ENCODE results near the gene EPHB1.

The EPHB1 gene

DNA sequence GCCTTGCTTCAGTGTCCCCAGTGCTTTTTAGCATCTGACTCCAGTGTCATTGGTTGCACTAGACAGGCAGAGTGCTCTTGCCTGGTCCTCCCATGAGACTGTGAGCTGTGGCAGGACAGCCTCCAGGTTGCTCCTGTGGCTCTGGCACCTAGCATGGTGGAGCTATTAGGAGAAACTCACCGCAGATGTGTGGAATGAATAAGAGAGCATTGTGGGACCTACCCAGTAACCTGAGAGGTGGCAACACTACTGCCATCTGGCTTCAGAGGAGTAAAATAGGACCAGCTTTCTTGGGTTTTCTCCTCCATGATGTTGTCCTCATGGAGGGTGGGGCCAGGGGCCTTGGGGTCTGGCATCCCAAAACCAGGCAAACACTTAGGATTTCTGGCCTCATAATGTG, 183.6 kb downstream of the EPHB1 start:
- TF ChIP-seq, protein P1, sequence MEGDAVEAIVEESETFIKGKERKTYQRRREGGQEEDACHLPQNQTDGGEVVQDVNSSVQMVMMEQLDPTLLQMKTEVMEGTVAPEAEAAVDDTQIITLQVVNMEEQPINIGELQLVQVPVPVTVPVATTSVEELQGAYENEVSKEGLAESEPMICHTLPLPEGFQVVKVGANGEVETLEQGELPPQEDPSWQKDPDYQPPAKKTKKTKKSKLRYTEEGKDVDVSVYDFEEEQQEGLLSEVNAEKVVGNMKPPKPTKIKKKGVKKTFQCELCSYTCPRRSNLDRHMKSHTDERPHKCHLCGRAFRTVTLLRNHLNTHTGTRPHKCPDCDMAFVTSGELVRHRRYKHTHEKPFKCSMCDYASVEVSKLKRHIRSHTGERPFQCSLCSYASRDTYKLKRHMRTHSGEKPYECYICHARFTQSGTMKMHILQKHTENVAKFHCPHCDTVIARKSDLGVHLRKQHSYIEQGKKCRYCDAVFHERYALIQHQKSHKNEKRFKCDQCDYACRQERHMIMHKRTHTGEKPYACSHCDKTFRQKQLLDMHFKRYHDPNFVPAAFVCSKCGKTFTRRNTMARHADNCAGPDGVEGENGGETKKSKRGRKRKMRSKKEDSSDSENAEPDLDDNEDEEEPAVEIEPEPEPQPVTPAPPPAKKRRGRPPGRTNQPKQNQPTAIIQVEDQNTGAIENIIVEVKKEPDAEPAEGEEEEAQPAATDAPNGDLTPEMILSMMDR (IDR thresholded peaks at IDR 0.05; ENCODE audit: borderline replicate concordance, insufficient read depth, low read depth, low read length): no peak
- no peak overlapping the region for H3K4me3 ChIP-seq (ENCODE audit: low read depth, low read length)

DNA sequence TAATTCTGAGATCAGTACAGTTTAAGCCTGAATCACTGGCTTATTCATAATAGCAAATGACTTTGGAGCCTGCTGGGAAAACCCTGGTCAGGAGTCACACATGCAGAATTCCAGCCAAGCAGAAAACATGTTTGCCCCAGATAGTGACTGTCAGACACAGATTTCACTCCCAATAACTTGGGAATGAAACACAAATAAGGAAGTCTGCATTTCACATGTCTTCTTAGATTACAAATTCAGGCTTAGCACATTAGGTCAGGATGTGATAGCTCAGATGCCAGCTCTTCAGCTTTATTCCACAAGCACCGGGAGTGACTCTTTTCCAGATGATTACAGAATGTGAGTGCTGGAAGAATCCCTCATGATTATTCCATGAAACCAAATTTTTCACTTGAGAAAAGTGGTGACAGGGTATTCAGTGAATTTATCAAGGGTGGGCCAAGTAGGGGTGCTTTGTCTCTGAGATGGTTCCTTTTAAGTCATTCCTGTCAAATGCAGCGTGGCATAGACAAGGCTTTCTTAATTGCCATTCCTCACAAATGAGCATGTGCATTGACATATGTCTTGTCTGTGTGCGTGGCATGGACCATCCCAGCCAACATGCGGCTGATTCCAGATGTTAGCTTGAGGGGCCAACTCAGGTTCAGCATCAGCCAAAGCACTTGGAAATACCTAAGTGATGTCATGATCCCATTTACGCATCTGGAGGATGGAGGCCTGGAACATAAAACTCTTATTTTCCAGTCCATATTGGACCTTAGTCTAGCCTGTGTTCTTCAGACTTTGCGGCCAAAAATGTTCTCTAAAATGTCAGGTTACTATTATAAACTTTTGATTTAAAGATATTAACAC, 191.0 kb downstream of the EPHB1 start:
- TF ChIP-seq, protein P1 (IDR thresholded peaks at IDR 0.05; ENCODE audit: borderline replicate concordance, insufficient read depth, low read depth, low read length): no peak
- H3K4me3 ChIP-seq (ENCODE audit: low read depth, low read length): no peak overlapping the region

DNA sequence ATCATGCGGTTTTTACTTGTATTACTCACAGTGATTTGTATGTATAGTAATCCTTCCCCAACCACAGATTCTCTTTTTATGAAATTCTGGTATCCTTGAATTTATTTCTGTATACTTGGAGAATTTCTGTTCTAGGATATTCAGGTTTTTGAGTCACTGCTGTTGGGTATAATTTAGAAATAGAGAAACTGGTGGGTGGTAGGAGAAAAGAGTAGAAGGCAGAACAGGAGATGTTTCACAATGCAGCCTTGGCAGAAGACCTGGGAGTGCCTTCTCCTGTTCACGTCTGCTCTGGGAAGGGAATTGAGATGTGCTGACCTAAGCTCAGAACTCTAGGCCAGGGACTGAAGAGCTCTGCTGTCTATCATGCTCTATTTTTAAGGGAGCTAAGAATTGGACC, 193.6 kb downstream of the EPHB1 start:
- no peak overlapping the region for H3K4me3 ChIP-seq (ENCODE audit: low read depth, low read length)
- TF ChIP-seq, protein P1 (IDR thresholded peaks at IDR 0.05; ENCODE audit: borderline replicate concordance, insufficient read depth, low read depth, low read length): no peak

DNA sequence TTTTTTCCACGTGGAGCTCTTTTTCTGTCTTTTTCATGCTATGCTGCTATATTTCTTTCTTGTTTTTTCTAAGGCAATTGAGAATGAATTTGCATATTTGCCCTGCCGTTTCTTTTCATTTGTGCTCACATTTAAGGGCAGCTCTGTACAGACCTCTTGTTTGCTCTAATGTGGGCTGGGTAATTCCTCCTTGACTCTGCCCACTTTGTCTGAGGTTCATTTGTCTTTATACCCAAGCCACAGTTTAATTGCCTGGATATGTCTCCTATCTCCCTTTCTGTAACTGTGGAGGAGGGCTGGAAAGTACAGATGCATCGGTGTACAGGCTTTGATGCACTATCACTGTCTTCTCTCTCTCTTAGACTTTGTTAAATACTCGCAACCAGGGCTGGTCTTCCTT, 195.9 kb downstream of the EPHB1 start:
- TF ChIP-seq, protein P1 (IDR thresholded peaks at IDR 0.05; ENCODE audit: borderline replicate concordance, insufficient read depth, low read depth, low read length): no peak

DNA sequence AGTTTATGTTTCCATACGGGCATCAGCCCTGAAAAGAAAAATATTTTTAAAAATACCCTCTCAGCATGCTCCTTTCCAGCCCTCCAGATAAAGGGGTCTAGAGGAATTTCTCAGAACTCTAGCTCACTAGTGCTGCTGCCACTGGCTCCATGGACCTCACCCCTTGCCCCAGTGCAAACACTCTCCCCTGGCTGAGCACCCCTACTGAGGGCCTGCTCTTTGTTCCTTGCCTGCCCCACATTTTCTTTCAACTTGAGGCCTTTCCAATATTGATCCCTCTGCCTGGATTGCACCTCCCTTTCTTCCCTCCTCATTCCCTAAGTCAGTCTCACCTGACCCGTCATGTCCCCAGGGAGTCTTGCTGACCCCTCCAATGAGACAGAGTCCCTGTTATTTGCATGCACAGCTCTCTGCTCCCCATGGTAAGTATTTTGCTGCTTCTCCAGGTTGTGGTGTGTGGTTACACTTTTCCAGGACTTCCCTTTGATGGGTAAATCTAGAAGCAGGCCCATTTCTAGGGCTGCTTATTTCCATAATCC, 196.5 kb downstream of the EPHB1 start:
- TF ChIP-seq, protein P1 (IDR thresholded peaks at IDR 0.05; ENCODE audit: borderline replicate concordance, insufficient read depth, low read depth, low read length): no peak
- H3K4me3 ChIP-seq (ENCODE audit: low read depth, low read length): no peak overlapping the region

More for the DNA sequence above, 195.9 kb downstream of the EPHB1 start:
- H3K4me3 ChIP-seq (ENCODE audit: low read depth, low read length): no peak overlapping the region

DNA sequence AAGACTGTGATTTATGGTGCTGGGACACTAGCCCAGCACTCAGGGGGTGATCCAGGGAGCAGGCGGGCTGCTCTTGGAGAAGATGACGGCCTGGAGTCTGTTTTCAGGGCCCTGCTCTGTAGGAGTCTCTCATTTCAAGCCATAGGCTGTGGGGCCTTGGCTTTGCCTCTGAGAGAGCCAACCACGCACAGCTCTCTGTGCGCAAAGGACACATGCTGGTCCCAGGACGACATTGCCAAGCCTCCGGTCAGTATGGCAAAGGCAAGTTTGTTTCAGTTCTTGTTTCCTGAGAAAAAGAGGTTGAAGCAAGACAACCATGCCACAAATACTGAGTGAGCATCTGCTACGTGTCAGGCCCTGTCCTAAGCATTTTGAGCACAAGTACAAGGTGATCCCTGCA, 197.1 kb downstream of the EPHB1 start:
- TF ChIP-seq, protein P1 (IDR thresholded peaks at IDR 0.05; ENCODE audit: borderline replicate concordance, insufficient read depth, low read depth, low read length): no peak
- H3K4me3 ChIP-seq (ENCODE audit: low read depth, low read length): no peak overlapping the region

DNA sequence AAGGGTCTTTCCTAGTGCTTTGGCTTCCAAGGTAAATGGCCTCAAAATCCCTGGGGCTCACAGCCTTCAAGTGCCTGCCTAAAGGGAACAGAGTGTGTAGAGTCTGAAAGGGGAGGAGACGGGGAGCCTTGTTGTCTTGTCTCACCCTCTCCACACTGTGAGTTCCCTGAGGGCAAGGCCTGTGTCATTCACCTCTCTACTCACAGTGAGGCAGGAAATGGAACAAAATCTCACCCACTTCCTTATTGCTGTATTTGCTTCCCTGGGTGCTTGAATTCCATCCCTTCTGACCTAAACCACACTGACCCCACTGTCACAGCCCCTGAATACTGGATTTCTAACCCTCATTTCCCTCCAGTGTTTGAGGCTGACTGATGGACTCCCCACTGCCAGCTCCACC, 197.5 kb downstream of the EPHB1 start:
- no peak overlapping the region for H3K4me3 ChIP-seq (ENCODE audit: low read depth, low read length)
- TF ChIP-seq, protein P1 (IDR thresholded peaks at IDR 0.05; ENCODE audit: borderline replicate concordance, insufficient read depth, low read depth, low read length): no peak
